Measurements from ENCODE around the gene CPT1B.

The CPT1B gene

DNA sequence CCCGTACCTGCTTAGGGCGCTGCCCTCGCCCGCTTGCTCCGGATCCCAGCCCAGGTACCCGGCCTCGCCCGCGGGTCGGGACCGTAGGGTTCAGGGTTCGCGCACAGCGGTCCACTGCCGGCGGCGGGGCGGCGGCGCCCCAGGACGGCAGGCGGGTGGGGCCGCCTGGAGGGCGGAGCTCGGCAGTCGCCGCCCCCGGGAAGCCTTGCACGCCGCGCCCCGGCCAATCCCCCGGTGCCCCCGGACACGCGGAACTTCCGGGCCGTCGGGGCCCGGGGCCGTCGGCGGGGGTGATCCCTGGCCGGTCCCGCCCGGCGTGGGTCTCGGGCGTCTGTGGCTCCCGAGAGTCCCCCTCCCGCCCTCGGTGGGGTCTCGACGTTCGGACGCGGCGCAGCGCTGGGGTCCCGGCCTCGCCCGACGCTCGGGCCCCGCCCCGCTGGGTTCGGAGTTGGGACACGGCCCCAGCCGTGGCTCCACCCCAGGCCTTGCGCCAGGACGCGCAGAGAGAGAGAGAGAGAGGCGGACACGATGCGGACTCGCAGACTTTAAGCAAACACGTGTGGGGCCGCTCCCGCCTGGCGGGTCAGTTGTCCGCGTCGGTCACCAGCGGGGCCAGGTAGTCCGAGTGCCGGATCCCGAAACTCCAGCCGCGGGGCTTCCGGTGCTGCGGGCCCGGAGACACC is 48.2 kb downstream of the CPT1B start, which contains the start of gene TYMP:
Gene TYMP, minus strand, starts transcription at position 116 of the 683 bp plus-strand sequence. CDS start 303 bp downstream, outside the sequence.
- peak within 1 kb of the TSS; percentile 97 for H3K27ac ChIP-seq
- CTCF ChIA-PET, result interaction anchor here (0.9 kb wide), 1 partner anchor 10 kb away, joined by 4 read pairs; no protein-coding TSS in a partner anchor
- POLR2A ChIA-PET (ENCODE audit: low non-redundant PET), result interaction anchor here (0.9 to 1.0 kb wide), 2 partner anchors 33 to 53 kb away, joined by 3 to 4 read pairs; partner anchors contain the start of genes CHKB and SYCE3

DNA sequence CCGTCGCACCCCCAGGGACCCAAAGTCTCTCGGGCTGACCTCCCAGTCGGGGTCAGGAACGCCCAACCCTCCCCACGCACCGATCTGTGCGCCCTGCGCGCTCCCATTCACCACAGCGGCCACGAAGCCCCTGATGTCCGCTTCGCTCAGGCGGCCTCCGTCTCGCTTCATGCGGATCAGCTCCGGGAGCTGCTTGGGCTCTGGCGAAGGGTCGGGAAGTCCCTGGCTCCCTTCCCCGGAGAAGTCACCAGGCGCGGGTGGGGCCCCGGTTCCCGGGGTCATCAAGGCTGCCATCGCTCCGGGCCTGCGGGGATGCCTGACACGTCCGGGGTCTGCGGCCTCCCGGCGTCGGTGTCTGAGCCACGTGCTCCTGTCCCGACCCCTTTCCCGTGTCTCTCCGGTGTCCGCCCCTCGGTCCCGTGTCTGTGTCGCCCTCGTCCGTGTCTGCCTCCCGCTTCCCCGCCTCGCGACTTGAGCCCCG is 48.8 kb downstream of the CPT1B start:
- CTCF ChIA-PET, result interaction anchor here (0.7 to 0.9 kb wide), 2 partner anchors 10 to 33 kb away, joined by 4 read pairs; partner anchors contain the start of gene SYCE3
- POLR2A ChIA-PET (ENCODE audit: low non-redundant PET), result interaction anchor here (0.9 to 1.0 kb wide), 2 partner anchors 33 to 53 kb away, joined by 3 to 4 read pairs; partner anchors contain the start of genes CHKB and SYCE3
- DNase-seq (ENCODE audit: low spot score), result no peak
- peak overlapping the region; percentile 97 for H3K27ac ChIP-seq
- TF ChIP-seq, protein P1, sequence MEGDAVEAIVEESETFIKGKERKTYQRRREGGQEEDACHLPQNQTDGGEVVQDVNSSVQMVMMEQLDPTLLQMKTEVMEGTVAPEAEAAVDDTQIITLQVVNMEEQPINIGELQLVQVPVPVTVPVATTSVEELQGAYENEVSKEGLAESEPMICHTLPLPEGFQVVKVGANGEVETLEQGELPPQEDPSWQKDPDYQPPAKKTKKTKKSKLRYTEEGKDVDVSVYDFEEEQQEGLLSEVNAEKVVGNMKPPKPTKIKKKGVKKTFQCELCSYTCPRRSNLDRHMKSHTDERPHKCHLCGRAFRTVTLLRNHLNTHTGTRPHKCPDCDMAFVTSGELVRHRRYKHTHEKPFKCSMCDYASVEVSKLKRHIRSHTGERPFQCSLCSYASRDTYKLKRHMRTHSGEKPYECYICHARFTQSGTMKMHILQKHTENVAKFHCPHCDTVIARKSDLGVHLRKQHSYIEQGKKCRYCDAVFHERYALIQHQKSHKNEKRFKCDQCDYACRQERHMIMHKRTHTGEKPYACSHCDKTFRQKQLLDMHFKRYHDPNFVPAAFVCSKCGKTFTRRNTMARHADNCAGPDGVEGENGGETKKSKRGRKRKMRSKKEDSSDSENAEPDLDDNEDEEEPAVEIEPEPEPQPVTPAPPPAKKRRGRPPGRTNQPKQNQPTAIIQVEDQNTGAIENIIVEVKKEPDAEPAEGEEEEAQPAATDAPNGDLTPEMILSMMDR (conservative IDR thresholded peaks at IDR 0.05; ENCODE audit: low read depth), result no peak

More for the DNA sequence above, 48.2 kb downstream of the CPT1B start, which contains the start of gene TYMP:
- DNase-seq (ENCODE audit: low spot score), result no peak
- TF ChIP-seq, protein P1 (conservative IDR thresholded peaks at IDR 0.05; ENCODE audit: low read depth), result no peak

DNA sequence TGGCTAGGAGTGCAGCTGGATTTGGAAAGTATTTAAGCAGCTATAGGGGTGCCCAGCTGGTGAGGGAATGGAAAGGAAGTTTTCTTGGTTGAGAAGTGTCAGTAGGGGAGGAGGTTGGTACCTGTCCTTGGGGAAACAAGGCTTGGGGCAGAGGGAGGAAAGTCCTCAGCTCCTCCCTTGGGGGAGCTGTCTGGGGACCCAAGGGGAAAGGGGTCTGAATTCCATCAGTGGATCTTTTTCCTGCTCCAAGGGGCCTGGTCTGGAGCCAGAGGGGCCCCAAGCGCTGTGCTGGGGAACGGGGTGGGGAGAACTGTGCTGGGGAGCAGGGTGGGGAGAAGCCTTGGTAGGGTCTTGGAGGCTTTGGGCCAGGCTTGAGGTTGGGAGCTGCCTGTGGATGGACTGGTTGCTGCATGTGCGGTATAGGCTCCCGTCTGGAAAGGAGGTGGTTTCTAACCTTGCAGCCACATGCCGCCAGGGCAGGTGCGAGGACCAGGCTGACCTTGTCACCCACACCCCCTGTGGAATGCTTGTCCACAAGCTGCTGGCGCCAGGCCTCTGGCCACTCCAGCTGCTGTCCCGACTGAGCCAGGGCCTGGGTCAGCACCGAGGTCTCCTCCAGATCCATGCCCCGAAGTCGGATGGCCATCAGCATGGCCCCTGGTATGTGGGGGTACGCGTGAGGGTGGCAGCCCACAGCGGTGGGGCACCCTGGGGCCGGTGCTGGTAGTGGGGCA is 49.4 kb downstream of the CPT1B start:
- ChIA-PET CTCF (interaction anchor here (0.7 kb wide), 1 partner anchor 34 kb away, joined by 4 read pairs; the partner anchor contains the start of gene SYCE3), POLR2A (ENCODE audit: low non-redundant PET) (interaction anchor here (0.9 kb wide), 1 partner anchor 34 kb away, joined by 3 read pairs; the partner anchor contains the start of gene SYCE3)
- TF ChIP-seq, protein P1 (conservative IDR thresholded peaks at IDR 0.05; ENCODE audit: low read depth), result no peak
- DNase-seq (ENCODE audit: low spot score), result no peak
- peak overlapping the region; percentile 97 for H3K27ac ChIP-seq

DNA sequence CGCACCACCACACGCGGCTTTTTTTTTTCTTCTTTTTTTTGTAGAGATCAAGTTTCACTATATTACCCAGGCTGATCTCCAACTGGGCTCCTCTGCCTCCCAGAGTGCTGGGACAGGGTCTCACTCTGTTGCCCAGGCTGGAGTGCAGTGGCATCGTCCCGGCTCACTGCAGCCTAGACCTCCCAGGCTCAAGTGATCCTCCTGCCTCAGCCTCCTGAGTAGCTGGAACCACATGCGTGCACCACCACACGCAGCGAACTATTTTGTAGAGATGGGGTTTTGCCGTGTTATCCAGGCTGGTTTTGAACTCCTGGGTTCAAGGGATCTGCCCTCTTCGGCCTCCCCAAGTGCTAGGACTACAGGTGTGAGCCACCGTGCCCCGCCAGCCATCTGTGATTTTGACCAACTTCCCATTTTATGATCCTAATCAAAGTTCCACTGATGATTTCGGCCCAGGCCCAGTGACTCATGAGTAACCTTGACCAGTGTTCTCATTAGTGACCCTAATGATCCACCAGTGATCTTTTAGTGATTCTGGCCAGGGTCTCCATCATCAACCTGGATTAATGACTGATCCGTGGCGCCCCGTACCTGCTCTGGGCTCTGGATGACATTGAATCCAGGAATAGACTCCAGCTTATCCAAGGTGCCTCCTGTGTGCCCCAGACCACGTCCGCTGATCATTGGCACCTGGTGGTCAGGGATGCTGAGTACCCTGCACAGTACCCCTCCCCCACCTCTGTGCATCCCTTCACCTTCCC is 50.1 kb downstream of the CPT1B start:
- CTCF ChIA-PET, result no interaction called here
- POLR2A ChIA-PET (ENCODE audit: low non-redundant PET), result interaction anchor here (0.9 kb wide), 1 partner anchor 35 kb away, joined by 3 read pairs; the partner anchor contains the start of gene SYCE3
- TF ChIP-seq, protein P1 (conservative IDR thresholded peaks at IDR 0.05; ENCODE audit: low read depth), result no peak
- DNase-seq (ENCODE audit: low spot score), result no peak
- H3K27ac ChIP-seq, result peak overlapping the region; percentile 97

DNA sequence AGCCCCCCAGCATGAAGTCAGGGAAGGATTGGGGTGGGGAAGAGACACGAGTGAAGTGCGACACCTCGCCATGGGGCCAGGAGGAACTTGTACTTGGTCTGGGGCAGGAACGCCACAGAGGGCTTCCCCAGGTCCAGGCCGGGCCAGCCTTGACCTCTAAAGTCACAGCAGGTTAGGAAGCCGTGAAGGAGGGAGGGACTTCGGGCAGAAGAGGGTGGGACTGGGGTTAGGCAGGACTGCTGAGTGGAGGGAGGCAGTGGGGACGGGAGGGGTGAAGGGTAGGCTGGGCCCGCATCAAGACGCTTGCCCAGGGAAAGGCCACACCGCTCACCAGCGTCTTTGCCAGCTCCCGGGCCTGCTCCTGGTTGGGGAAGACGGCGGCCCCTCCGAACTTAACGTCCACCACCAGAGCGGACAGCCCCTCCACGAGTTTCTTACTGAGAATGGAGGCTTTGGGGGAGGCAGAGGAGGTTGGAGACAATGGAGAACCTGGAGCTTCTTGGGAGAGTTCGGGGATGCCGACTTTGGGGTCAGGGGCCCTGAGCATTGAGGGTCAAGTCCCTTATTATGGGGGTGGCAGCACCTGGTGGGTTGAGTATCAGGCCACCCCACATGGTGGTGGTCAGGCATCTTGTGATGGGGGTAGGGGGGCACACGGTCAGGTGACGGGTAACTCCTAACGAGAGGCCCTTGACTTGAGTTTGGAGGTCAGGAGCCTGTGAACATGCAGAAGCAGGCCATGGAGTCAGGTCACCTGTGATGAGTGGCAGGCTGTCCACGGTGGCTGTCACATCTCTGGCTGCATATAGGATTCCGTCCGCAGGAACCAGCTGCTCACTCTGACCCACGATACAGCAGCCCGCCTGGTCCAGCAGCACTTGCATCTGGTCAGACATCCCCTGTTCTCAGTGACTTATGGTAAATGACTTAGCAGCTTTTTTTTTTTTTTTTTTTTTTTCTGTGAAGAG is 51.1 kb downstream of the CPT1B start:
- ChIA-PET CTCF (interaction anchor here (0.7 kb wide), 1 partner anchor 35 kb away, joined by 3 read pairs; the partner anchor contains the start of gene SYCE3), POLR2A (ENCODE audit: low non-redundant PET) (interaction anchor here (0.6 to 1.0 kb wide), 3 partner anchors 11 to 36 kb away, joined by 4 to 12 read pairs (median 9); partner anchors contain the start of gene SYCE3)
- DNase-seq (ENCODE audit: low spot score), result no peak
- TF ChIP-seq, protein P1 (conservative IDR thresholded peaks at IDR 0.05; ENCODE audit: low read depth), result no peak
- H3K27ac ChIP-seq, result peak overlapping the region; percentile 97

All from RWPE1 (cell line).